Prostate gland (tissue), 2 donors: ENCODE data around the gene BTBD9. TPM values are rescaled to one million over a fixed set of nuclear protein-coding genes. Genes with fewer than 3 reads are reported as not detected.
A peak's percentile ranks its signal among the peaks of the same experiment; 100 is the strongest.

Experiments
- DNase-seq: peaks from one replicate; pipeline ENCODE4 v3.0.0-alpha.2; 2019; ENCODE audit warnings: low spot score
- H3K27ac ChIP-seq, 2 donors: fragments of 200-600 bp; sonication (generic); 2 replicates each; pipeline ENCODE4 v1.5.1; 2017 to 2019
- H3K27me3 ChIP-seq: fragments of 200-600 bp; sonication (generic); replicated peaks from 2 replicates; pipeline ENCODE4 v1.5.1; 2019; ENCODE audit not compliant: insufficient read depth
- H3K36me3 ChIP-seq, 2 donors: fragments of 200-600 bp; sonication (generic); 1 replicate in 1 of 2; 2 replicates in 1 of 2; pipeline versions ENCODE4 v1.5.1 to v1.8.1; 2017 to 2019
- H3K4me1 ChIP-seq: fragments of 200-600 bp; sonication (generic); replicated peaks from 2 replicates; pipeline ENCODE4 v1.5.1; 2019
- H3K4me3 ChIP-seq, 2 donors: fragments of 200-600 bp; sonication (generic); 2 replicates each; pipeline ENCODE4 v1.5.1; 2017 to 2019
- H3K9me3 ChIP-seq: fragments of 200-600 bp; sonication (generic); 2 replicates; pipeline ENCODE4 v1.5.1; 2017
- CTCF ChIP-seq, 4 experiments: fragments of 200-600 bp in 2 of 4; fragments of 450-650 bp in 2 of 4; sonication (generic) in 2 of 4; IDR thresholded peaks; 1 replicate in 3 of 4; 2 replicates in 1 of 4; pipeline ENCODE4 v1.5.1; 2016 to 2019; ENCODE audit warnings: antibody characterized with exemption in 4 of 4, mild to moderate bottlenecking in 2 of 4, moderate library complexity in 2 of 4
- POLR2A ChIP-seq: fragments of 450-650 bp; IDR thresholded peaks from one replicate; pipeline ENCODE4 v1.6.1; 2016; ENCODE audit warnings: antibody characterized with exemption, mild to moderate bottlenecking
- POLR2AphosphoS5 ChIP-seq: sonication (generic); formaldehyde crosslinking; IDR thresholded peaks from one replicate; pipeline ENCODE4 v1.6.1; 2017; ENCODE audit warnings: antibody characterized with exemption
- WGBS: methylation state at CpG from one replicate; pipeline ENCODE4 v1.1.5; 2018; 5-methylcytosine and 5-hydroxymethylcytosine counted together
- intact Hi-C: fragments of 100-400 bp; cut with DNase I; formaldehyde crosslinking; loops from one replicate; pipeline ENCODE4 v1.14.2; 2022
- total RNA-seq, 2 donors: library from RNA; depleted of rRNA; stranded (reverse); fragments of >200 nt; gene quantifications; one replicate each; pipeline ENCODE4 v1.1.0, GENCODE V29; 2016

The BTBD9 gene
- total RNA-seq, 2 donors from 2014 or later: 11.2 to 17.4 TPM

- Histone ChIP-seq H3K27ac (no peak overlapping the region), H3K36me3 (no peaks in the 10 kb centered on the region), H3K9me3 (no peaks in the 10 kb centered on the region), H3K27me3 (no peaks in the 10 kb centered on the region), H3K4me1 (no peaks in the 10 kb centered on the region), H3K4me3 (no peak overlapping the region)
- TF ChIP-seq CTCF (IDR thresholded peaks at IDR 0.05) (no peak), POLR2AphosphoS5 (no peak), POLR2A (no peak)
- DNase-seq: no peak
- 87% methylated on average over 15 of the region's 15 CpGs for WGBS
- intact Hi-C loops: no loop called here
These were observed 466.9 kb downstream of the BTBD9 start for GRCh38 chr6:38172739-38173410.

GRCh38 chr6:38171997-38172738, 467.6 kb downstream of the BTBD9 start:
- no peaks in the 10 kb centered on the region for H3K36me3 ChIP-seq
- intact Hi-C loops: no loop called here
- no peak overlapping the region for H3K27ac ChIP-seq
- no peaks in the 10 kb centered on the region for H3K27me3 ChIP-seq
- H3K4me1 ChIP-seq: no peaks in the 10 kb centered on the region
- DNase-seq: no peak
- no peak overlapping the region for H3K4me3 ChIP-seq
- TF ChIP-seq POLR2AphosphoS5 (no peak), POLR2A (no peak), CTCF (IDR thresholded peaks at IDR 0.05) (no peak)
- no peaks in the 10 kb centered on the region for H3K9me3 ChIP-seq
- 83% methylated on average over 13 of the region's 13 CpGs for WGBS

GRCh38 chr6:38170666-38171355, 468.9 kb downstream of the BTBD9 start:
- no peak for DNase-seq
- Histone ChIP-seq H3K36me3 (no peaks in the 10 kb centered on the region), H3K9me3 (no peaks in the 10 kb centered on the region), H3K27ac (no peak overlapping the region), H3K4me3 (no peak overlapping the region), H3K4me1 (no peaks in the 10 kb centered on the region), H3K27me3 (no peaks in the 10 kb centered on the region)
- WGBS: 74% methylated on average over 14 of the region's 14 CpGs
- intact Hi-C loops: no loop called here
- TF ChIP-seq POLR2A: no peak
- TF ChIP-seq CTCF (IDR thresholded peaks at IDR 0.05): no peak
- TF ChIP-seq POLR2AphosphoS5: no peak

GRCh38 chr6:38169977-38170526, 469.7 kb downstream of the BTBD9 start:
- 58% methylated on average over 19 of the region's 19 CpGs for WGBS
- intact Hi-C loops: no loop called here
- Histone ChIP-seq H3K9me3 (no peaks in the 10 kb centered on the region), H3K27me3 (no peaks in the 10 kb centered on the region), H3K4me1 (no peaks in the 10 kb centered on the region), H3K36me3 (no peaks in the 10 kb centered on the region), H3K4me3 (no peak overlapping the region), H3K27ac (no peak overlapping the region)
- no peak for TF ChIP-seq CTCF (IDR thresholded peaks at IDR 0.05)
- TF ChIP-seq POLR2AphosphoS5: no peak
- no peak for TF ChIP-seq POLR2A
- peak; percentile 36 for DNase-seq
